AG04450 (cell line): ENCODE results near the gene RTN4RL2. TPM values are rescaled to one million over a fixed set of nuclear protein-coding genes. Genes with fewer than 3 reads are reported as not detected.
A peak's percentile ranks its signal among the peaks of the same experiment; 100 is the strongest.

ENCODE experiments used
- CTCF ChIA-PET: fragments of 300-600, 350-600 bp; formaldehyde crosslinking; extraction: SDS; loops from one replicate; lab custom pipeline; 2022; ENCODE audit warnings: antibody characterized with exemption, inconsistent platforms; lab: Charles Lee
- POLR2A ChIA-PET: fragments of 350-600 bp; formaldehyde crosslinking; extraction: SDS; loops from one replicate; lab custom pipeline; 2021; ENCODE audit warnings: antibody characterized with exemption, inconsistent platforms; lab: Yijun Ruan, JAX
- DNase-seq: peaks from one replicate; pipeline ENCODE4 v3.0.0-alpha.2; 2011; ENCODE audit warnings: low read depth, low spot score
- H3K27ac ChIP-seq: one replicate; pipeline ENCODE4 v1.5.1; 2012; ENCODE audit warnings: low read depth, low read length, control low read depth
- H3K27me3 ChIP-seq: one replicate; pipeline ENCODE4 v1.6.0; 2012; ENCODE audit warnings: low read length; ENCODE audit not compliant: control insufficient read depth, insufficient read depth
- H3K4me3 ChIP-seq: 2 replicates; pipeline ENCODE4 v1.5.1; 2011; ENCODE audit warnings: mild to moderate bottlenecking, low read depth, low read length, control low read depth
- H3K9me3 ChIP-seq: 2 replicates; pipeline ENCODE4 v1.5.1; 2012; ENCODE audit warnings: low read length; ENCODE audit not compliant: control insufficient read depth, insufficient read depth
- polyA plus RNA-seq: library from polyadenylated mRNA; depleted of rRNA; stranded (reverse); fragments of >200 nt; gene quantifications from 2 replicates; pipeline ENCODE4 v1.2.3, GENCODE V29; 2011
- TF ChIP-seq, protein P1 (sequence below): IDR thresholded peaks from 2 replicates; pipeline ENCODE4 v1.5.1; 2011; ENCODE audit warnings: low read depth, low read length, control low read depth, inconsistent platforms

The RTN4RL2 gene
- polyA plus RNA-seq, 1 experiment, result 0.11 TPM

DNA sequence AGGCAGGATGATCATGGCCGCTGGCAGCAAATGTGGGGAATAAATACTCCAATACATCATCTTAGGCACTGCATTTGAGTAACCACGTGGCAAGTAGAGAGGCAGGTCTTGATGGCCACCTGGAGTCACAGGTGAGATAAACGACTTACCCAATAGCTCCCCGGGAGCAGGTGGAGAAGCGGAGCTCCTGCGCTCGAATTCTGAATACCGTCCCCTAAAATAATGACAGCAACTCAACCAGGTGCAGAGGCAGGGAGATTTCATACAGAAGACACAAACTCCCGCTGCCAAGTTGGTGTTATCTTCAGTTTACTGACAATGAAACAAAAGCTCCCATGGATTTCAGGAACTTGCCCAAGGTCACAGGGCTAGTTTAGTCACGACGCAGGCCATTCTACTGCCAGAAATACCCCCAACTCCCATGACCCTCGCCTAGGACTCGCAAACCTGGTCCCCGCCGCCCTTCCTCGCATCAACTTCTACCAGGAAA lies 33.8 kb upstream of the RTN4RL2 start:
- no peak for DNase-seq
- peak overlapping the region; percentile 60 for H3K4me3 ChIP-seq
- TF ChIP-seq, protein P1, sequence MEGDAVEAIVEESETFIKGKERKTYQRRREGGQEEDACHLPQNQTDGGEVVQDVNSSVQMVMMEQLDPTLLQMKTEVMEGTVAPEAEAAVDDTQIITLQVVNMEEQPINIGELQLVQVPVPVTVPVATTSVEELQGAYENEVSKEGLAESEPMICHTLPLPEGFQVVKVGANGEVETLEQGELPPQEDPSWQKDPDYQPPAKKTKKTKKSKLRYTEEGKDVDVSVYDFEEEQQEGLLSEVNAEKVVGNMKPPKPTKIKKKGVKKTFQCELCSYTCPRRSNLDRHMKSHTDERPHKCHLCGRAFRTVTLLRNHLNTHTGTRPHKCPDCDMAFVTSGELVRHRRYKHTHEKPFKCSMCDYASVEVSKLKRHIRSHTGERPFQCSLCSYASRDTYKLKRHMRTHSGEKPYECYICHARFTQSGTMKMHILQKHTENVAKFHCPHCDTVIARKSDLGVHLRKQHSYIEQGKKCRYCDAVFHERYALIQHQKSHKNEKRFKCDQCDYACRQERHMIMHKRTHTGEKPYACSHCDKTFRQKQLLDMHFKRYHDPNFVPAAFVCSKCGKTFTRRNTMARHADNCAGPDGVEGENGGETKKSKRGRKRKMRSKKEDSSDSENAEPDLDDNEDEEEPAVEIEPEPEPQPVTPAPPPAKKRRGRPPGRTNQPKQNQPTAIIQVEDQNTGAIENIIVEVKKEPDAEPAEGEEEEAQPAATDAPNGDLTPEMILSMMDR, result no peak
- no peaks in the 10 kb centered on the region for H3K27me3 ChIP-seq
- ChIA-PET POLR2A (interaction anchor here (0.6 kb wide), 1 partner anchor 49 kb away, joined by 4 read pairs; no protein-coding TSS in a partner anchor), CTCF (interaction anchor here (0.6 to 2.6 kb wide), 4 partner anchors 31 to 101 kb away, joined by 3 to 30 read pairs (median 8); partner anchors contain the start of gene RTN4RL2)
- no peaks in the 10 kb centered on the region for H3K9me3 ChIP-seq
- H3K27ac ChIP-seq, result peak overlapping the region; percentile 91

DNA sequence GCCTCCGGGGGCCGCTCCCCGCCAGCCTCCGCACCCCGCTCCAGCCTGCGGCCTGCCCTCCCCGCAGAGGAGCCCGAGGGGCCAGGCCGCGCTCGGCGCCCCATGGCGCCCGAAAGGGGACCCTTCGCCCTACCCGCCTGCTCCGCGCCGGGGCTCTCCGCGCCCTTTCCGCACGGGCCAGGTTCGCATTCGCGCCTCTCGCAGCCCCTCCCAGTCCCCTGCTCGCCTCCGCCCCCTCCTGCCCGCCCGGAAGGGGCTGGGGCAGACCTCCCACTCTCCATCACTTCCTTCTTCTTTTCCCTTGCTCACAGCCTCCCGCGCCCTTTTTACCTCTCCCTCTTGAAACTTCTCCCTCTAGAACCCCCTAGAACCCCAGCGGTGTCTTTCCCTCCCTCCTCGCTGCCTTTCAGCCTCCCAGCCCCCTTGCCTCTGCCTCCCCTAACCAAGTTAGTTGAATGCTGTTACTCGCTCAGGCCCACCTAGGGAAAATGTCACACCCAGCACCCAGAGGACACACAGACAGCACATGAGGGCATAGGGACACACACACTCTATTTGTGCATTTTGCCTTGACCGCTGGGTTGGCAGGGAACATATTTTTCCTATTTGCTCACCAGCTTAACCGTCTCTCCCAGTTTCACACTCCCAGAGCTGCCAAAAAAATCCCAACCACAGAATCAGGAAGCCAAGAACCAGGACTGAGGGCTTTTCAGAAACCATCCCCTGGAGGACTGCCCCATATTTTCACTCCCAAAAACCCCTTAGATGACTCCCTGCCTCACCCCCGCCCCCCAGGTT lies 33.2 kb upstream of the RTN4RL2 start, which contains the start of gene SLC43A3:
SLC43A3 (minus strand) TSS at position 193 of the 798 bp plus-strand sequence. CDS start 949 bp downstream, outside the sequence.
- POLR2A ChIA-PET, result interaction anchor here (0.7 kb wide), 2 partner anchors 32 to 102 kb away, joined by 3 to 13 read pairs; no protein-coding TSS in a partner anchor

DNA sequence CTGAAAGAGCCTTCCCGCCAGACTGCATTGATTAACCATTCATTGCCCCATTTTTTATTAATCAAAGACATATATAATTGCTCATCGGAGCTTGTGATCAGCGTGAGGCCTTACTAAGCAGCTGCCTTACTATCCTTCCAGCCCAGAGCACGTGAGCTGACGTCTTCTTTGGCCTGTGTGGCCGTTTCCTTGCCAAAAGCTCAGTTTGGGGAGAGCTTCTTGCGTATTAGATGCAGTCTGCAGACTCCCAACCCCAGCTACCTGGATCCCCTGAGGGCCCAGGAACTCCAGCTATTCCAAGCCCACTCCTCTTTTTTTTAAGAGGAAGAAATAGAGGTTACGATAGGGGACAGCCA lies 32.6 kb upstream of the RTN4RL2 start:
- peak overlapping the region; percentile 91 for H3K27ac ChIP-seq
- H3K4me3 ChIP-seq, result no peak overlapping the region
- ChIA-PET CTCF (interaction anchor here (0.6 to 2.6 kb wide), 4 partner anchors 30 to 74 kb away, joined by 4 to 30 read pairs (median 4); partner anchors contain the start of gene RTN4RL2), POLR2A (interaction anchor here (0.7 kb wide), 2 partner anchors 32 to 103 kb away, joined by 3 to 13 read pairs; no protein-coding TSS in a partner anchor)
- DNase-seq, result no peak
- no peaks in the 10 kb centered on the region for H3K27me3 ChIP-seq
- H3K9me3 ChIP-seq, result no peaks in the 10 kb centered on the region
- TF ChIP-seq, protein P1, result no peak

More for the DNA sequence above, 33.2 kb upstream of the RTN4RL2 start, which contains the start of gene SLC43A3:
- no peaks in the 10 kb centered on the region for H3K9me3 ChIP-seq
- CTCF ChIA-PET, result interaction anchor here (0.6 to 2.6 kb wide), 6 partner anchors 30 to 100 kb away, joined by 3 to 30 read pairs (median 6); partner anchors contain the start of gene RTN4RL2
- peak within 1 kb of the TSS; percentile 60 for H3K4me3 ChIP-seq
- peak within 1 kb of the TSS; percentile 91 for H3K27ac ChIP-seq
- no peak for DNase-seq
- TF ChIP-seq, protein P1, result no peak
- H3K27me3 ChIP-seq, result no peaks in the 10 kb centered on the region

DNA sequence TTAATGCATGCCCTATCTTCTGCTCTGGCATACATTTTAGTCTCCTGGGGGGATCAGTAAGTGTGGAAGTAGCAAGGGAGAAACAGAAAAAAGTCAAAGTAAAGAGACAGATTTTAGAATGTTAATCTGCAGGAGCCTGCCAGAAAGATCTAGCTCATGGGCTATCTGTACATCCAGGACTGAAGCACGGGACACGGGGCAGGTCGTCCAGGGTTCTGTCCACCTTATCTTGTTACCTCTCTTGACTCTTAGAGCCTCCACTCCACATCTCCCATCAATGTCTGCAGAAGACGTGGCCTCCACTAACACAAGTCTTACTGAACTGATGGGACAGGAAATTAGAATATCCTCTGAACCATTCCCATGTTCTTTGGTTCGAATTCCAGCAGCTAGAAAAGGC lies 31.7 kb upstream of the RTN4RL2 start:
- POLR2A ChIA-PET, result no interaction called here
- Histone ChIP-seq H3K9me3 (no peaks in the 10 kb centered on the region), H3K27ac (no peak overlapping the region), H3K27me3 (no peaks in the 10 kb centered on the region), H3K4me3 (no peak overlapping the region)
- CTCF ChIA-PET, result interaction anchor here (1.0 to 2.6 kb wide), 3 partner anchors 29 to 65 kb away, joined by 4 to 30 read pairs (median 5); partner anchors contain the start of gene RTN4RL2
- no peak for DNase-seq
- TF ChIP-seq, protein P1, result no peak
